Gastroesophageal sphincter (tissue), 4 donors: Measurements from ENCODE around the gene GMIP. TPM values are rescaled to one million over a fixed set of nuclear protein-coding genes. Genes with fewer than 3 reads are reported as not detected.

Experiments
- ATAC-seq: fragments of 150-250 bp; one replicate; pipeline ENCODE4 v1.9.1; 2016; ENCODE audit warnings: mild to moderate bottlenecking, moderate library complexity
- H3K27ac ChIP-seq, 4 donors: fragments of 200-600 bp; sonication (generic) in 3 of 4; 1 replicate in 3 of 4; 2 replicates in 1 of 4; pipeline ENCODE4 v1.5.1; 2016 to 2019
- H3K27me3 ChIP-seq: fragments of 200-600 bp; sonication (generic); one replicate; pipeline ENCODE4 v1.5.1; 2019
- H3K36me3 ChIP-seq, 2 donors: fragments of 200-600 bp; sonication (generic); one replicate each; pipeline ENCODE4 v1.5.1; 2019; ENCODE audit warnings: control low read depth in 1 of 2
- H3K4me1 ChIP-seq, 3 donors: fragments of 200-600 bp; sonication (generic); 1 replicate in 2 of 3; 2 replicates in 1 of 3; pipeline ENCODE4 v1.5.1; 2016 to 2019; ENCODE audit warnings: control low read depth in 2 of 3
- H3K4me3 ChIP-seq, 2 donors: fragments of 200-600 bp; sonication (generic); one replicate each; pipeline ENCODE4 v1.5.1; 2019; ENCODE audit warnings: mild to moderate bottlenecking in 1 of 2, moderate library complexity in 1 of 2
- H3K9me3 ChIP-seq, 3 donors: fragments of 200-600 bp; sonication (generic); one replicate each; pipeline ENCODE4 v1.5.1; 2017 to 2019; ENCODE audit warnings: control low read depth in 2 of 3
- EP300 ChIP-seq: sonication (generic); formaldehyde crosslinking; IDR thresholded peaks from one replicate; pipeline ENCODE4 v1.6.1; 2017; ENCODE audit warnings: antibody characterized with exemption, mild to moderate bottlenecking
- POLR2A ChIP-seq, 2 donors: fragments of 450-650 bp; IDR thresholded peaks; one replicate each; pipeline ENCODE4 v1.6.1; 2017; ENCODE audit warnings: antibody characterized with exemption in 2 of 2, mild to moderate bottlenecking in 2 of 2, moderate library complexity in 1 of 2
- POLR2AphosphoS5 ChIP-seq: sonication (generic); formaldehyde crosslinking; IDR thresholded peaks from one replicate; pipeline ENCODE4 v1.6.1; 2017; ENCODE audit warnings: antibody characterized with exemption
- WGBS, 2 donors: methylation state at CpG; one replicate each; pipeline ENCODE4 v1.1.5; 2018; ENCODE audit warnings: low coverage in 1 of 2; 5-methylcytosine and 5-hydroxymethylcytosine counted together
- total RNA-seq, 4 donors: library from RNA; depleted of rRNA; stranded (reverse); fragments of >200 nt; gene quantifications; one replicate each; pipeline ENCODE4 v1.1.0, GENCODE V29; 2016
- TF ChIP-seq, protein P1 (sequence below), 4 experiments: fragments of 200-600 bp in 2 of 4; fragments of 450-650 bp in 2 of 4; sonication (generic) in 1 of 4; IDR thresholded peaks; one replicate each; pipeline ENCODE4 v1.5.1; 2017 to 2019; ENCODE audit warnings: antibody characterized with exemption in 4 of 4, mild to moderate bottlenecking in 2 of 4, moderate library complexity in 2 of 4

GMIP gene
- total RNA-seq, 4 donors from 2014 or later, result 7.7 to 11.2 (median 8.0) TPM

DNA sequence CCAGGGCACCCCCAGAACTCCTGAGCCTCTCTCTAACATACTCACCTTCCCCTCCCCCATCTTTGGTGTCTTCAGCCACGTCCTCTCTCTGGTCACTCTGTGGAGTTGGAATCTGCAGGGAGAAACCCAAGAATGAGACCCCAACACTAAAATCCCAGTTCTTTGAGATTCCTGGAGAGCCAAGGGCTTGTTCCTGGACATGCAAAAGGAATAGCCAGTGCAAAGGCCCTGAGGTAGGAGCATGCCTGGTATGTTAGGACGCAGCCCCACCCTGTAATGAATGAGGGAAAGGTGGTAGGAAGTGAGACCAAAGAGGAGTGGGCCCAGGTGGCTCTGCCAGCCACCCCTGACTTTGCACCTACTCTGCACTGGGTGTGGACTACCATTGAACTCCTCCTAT, 13.0 kb downstream of the GMIP start:
- peaks cover 0 to 19% (median 13%) of the 10 kb centered on the region in 3 donors for H3K4me1 ChIP-seq
- no peaks in the 10 kb centered on the region for H3K9me3 ChIP-seq
- WGBS, 2 donors, result 100% methylated on average over 1 of the region's 2 CpGs; no CpG with 5 or more reads in 1 of the 2 donors
- no peak overlapping the region for H3K27ac ChIP-seq
- H3K4me3 ChIP-seq, result no peak overlapping the region
- H3K27me3 ChIP-seq, result peaks cover 30% of the 10 kb centered on the region
- TF ChIP-seq POLR2AphosphoS5, result no peak
- TF ChIP-seq, protein P1, sequence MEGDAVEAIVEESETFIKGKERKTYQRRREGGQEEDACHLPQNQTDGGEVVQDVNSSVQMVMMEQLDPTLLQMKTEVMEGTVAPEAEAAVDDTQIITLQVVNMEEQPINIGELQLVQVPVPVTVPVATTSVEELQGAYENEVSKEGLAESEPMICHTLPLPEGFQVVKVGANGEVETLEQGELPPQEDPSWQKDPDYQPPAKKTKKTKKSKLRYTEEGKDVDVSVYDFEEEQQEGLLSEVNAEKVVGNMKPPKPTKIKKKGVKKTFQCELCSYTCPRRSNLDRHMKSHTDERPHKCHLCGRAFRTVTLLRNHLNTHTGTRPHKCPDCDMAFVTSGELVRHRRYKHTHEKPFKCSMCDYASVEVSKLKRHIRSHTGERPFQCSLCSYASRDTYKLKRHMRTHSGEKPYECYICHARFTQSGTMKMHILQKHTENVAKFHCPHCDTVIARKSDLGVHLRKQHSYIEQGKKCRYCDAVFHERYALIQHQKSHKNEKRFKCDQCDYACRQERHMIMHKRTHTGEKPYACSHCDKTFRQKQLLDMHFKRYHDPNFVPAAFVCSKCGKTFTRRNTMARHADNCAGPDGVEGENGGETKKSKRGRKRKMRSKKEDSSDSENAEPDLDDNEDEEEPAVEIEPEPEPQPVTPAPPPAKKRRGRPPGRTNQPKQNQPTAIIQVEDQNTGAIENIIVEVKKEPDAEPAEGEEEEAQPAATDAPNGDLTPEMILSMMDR (IDR thresholded peaks at IDR 0.05), result no peak
- no peak for TF ChIP-seq POLR2A (IDR thresholded peaks at IDR 0.05)
- TF ChIP-seq EP300, result no peak
- peaks cover 0 to 23% of the 10 kb centered on the region in 2 donors for H3K36me3 ChIP-seq
- ATAC-seq, result no peak

DNA sequence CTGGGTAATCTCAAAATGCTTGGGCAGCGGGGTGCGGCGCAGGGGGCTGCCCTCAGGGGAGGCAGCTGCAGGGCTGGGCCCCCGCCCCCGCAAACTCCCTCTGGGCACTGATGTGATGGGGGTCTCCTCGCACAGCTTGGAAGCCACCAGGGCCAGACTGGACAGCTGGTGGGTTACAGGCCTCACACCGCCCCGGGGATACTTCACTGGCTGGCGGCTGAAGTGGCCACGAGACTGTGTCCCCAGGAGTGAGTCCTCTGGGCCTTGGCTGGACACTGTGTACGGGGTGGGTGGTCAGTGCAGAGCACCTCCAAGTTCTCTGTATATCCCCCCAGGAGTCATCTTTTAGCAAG, 13.4 kb downstream of the GMIP start:
- ATAC-seq, result no peak
- 87% methylated on average over 3 of the region's 11 CpGs; no CpG with 5 or more reads in 1 of the 2 donors for WGBS, 2 donors
- peaks cover 30% of the 10 kb centered on the region for H3K27me3 ChIP-seq

DNA sequence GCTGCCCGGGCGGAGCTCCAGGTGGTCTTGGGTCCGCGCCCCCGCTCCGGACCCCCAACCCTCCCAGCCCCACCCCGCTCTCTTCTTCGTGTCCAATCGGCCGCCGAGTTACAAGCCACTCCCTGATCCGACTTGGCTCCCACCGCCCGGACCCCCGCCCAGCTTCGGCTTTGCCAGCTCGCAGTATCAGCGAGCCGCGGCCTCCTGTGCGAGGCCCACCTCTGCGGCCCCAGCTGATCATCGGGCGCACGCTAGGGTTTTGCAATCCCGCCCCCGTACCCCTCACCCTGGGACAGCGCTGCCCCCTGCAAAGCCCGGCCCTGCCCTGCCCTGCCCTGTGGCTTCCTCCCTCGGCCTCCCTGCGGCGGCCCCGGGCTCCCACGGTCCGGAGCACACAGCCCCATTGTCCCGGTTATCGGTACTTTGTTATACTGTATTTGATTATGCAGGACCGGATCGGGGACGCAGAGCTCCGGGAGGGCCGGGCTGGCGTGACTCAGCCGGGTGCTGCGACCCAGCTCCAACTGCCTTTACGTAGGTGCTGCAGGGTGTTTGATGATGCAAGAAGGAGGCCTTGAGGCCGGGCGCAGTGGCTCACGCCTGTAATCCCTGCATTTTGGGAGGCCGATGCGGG, 14.8 kb downstream of the GMIP start:
- no CpG with 5 or more reads among the region's 51 CpGs for WGBS, 2 donors
- peaks cover 30% of the 10 kb centered on the region for H3K27me3 ChIP-seq
- ATAC-seq, result no peak
- TF ChIP-seq EP300 (no peak), POLR2AphosphoS5 (no peak), POLR2A (IDR thresholded peaks at IDR 0.05) (no peak)
- TF ChIP-seq, protein P1 (IDR thresholded peaks at IDR 0.05), result no peak
- peaks cover 0 to 5% of the 10 kb centered on the region in 2 donors for H3K36me3 ChIP-seq
- H3K9me3 ChIP-seq, result no peaks in the 10 kb centered on the region
- peak overlapping the region in 1 of 4 donors; percentile 22 for H3K27ac ChIP-seq
- peaks cover 0 to 19% (median 13%) of the 10 kb centered on the region in 3 donors for H3K4me1 ChIP-seq
- peak overlapping the region in 1 of 2 donors; percentile 55 for H3K4me3 ChIP-seq

More for the DNA sequence above, 13.4 kb downstream of the GMIP start:
- Histone ChIP-seq H3K4me3 (no peak overlapping the region), H3K4me1 (peaks cover 0 to 19% (median 13%) of the 10 kb centered on the region in 3 donors), H3K27ac (no peak overlapping the region), H3K9me3 (no peaks in the 10 kb centered on the region), H3K36me3 (peaks cover 0 to 19% of the 10 kb centered on the region in 2 donors)
- no peak for TF ChIP-seq POLR2AphosphoS5
- no peak for TF ChIP-seq POLR2A (IDR thresholded peaks at IDR 0.05)
- TF ChIP-seq EP300, result no peak
- TF ChIP-seq, protein P1 (IDR thresholded peaks at IDR 0.05), result no peak

DNA sequence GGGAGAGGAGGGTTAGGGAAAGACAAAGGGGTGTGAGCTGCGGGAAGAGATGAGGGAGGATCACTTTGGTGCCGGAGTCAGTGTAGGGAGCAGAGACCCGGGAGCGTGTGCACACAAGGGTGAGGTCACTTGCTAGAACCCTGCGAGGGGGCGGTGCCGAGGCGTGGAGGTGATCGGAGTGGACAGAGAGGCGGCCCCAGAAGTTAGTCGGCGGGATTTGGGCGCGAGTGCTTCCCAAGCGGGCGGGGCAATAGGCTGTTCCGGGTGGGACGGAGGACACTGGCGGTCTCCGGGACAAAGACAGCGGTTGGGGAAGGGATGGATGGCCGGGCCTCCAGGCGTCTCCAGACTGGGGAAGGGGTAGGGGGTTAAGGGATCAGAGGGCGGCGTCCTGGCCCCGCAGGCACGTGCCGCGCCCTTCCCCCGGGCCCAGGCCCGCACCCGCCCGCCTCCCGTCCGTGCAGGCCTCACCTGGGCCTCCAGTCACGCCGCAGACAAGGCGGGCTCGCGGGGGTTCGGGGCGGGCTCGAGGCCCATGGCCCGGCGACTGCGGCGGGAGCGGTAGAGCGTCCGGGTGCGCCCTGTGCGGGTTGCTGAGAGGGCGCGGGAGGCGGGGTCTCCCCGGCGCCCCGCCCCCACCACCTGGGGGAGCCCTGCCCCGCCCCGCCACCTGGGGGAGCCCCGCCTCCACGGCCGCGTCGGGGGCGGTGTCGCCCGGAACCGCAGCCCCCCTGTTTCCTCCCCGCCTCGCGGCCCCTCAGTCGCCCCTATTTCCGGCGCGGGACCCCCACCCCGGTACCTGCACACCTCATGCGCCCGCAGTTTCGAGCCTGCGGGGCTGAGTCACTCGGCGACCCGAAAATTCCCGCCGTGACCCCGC, 15.6 kb downstream of the GMIP start, which contains the start of gene LPAR2:
Gene LPAR2, minus strand, starts transcription at position 600 of the 880 bp plus-strand sequence. CDS start 945 bp downstream, outside the sequence.
- TF ChIP-seq EP300, result no peak
- TF ChIP-seq POLR2AphosphoS5, result no peak
- TF ChIP-seq, protein P1 (IDR thresholded peaks at IDR 0.05), result no peak
- no peak for TF ChIP-seq POLR2A (IDR thresholded peaks at IDR 0.05)
- peak within 1 kb of the TSS in 1 of 4 donors; percentile 22 for H3K27ac ChIP-seq

More for the DNA sequence above, 15.6 kb downstream of the GMIP start, which contains the start of gene LPAR2:
- H3K27me3 ChIP-seq, result peaks cover 30% of the 10 kb centered on the region
- H3K4me3 ChIP-seq, result peak within 1 kb of the TSS in 1 of 2 donors; percentile 55
- no peaks in the 10 kb centered on the region for H3K36me3 ChIP-seq
- WGBS, 2 donors, result 1 to 18% methylated on average over 4 to 20 of the region's 87 CpGs
- peaks cover 0 to 19% (median 13%) of the 10 kb centered on the region in 3 donors for H3K4me1 ChIP-seq
- ATAC-seq, result peak; percentile 25
- H3K9me3 ChIP-seq, result no peaks in the 10 kb centered on the region
